Measurements from ENCODE around the gene TCF4. TPM values are rescaled to one million over a fixed set of nuclear protein-coding genes. Genes with fewer than 3 reads are reported as not detected.

Gene TCF4
- total RNA-seq, 1 experiment from 2014 or later: 261 TPM

DNA sequence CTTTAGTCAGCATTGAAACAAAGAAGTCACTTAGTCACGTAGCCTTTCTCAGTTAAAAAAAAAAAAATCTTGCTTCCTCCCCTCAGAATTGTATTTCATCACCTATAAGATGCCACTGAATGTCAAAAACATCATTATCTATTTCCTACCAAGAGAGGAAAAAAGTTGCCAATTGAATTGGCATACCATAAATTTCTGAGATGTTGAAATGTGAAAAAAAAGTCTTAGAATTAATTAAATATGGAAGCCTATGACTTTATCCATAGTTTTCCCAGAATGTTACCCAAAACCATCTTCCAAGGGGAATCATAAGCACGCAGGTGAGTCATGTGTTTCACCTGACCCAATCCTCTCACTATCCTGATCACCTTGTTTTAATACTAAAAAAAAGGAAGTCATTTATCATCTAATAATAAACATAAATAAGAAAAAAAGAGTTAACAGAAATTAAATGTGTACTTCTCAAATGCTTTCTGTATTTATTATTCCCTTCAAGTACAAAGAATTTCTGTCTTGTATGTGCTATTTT lies 205.7 kb downstream of the TCF4 start:
- Histone ChIP-seq H3K4me2 (ENCODE audit: low read depth, low read length, poor library complexity, severe bottlenecking) (no peak overlapping the region), H2AFZ (ENCODE audit: low read length) (no peak overlapping the region), H3K27ac (ENCODE audit: low read length) (0 out of 2 replicates have a peak overlapping the region, but pooled peaks have one; percentile 30), H4K20me1 (ENCODE audit: insufficient read depth, low read depth, low read length) (no peaks in the 10 kb centered on the region), H3K79me2 (ENCODE audit: low read length) (peaks cover 80% of the 10 kb centered on the region), H3K9me2 (replicated peaks; ENCODE audit: insufficient read depth, low read length) (no peaks in the 10 kb centered on the region), H3K9ac (ENCODE audit: low read length) (no peak overlapping the region), H3K4me1 (ENCODE audit: low read length) (peaks cover 5% of the 10 kb centered on the region; the same call in 1 of the 2 replicates), H3K36me3 (ENCODE audit: insufficient read depth, low read length) (peaks cover 9% of the 10 kb centered on the region), H3K4me3 (ENCODE audit: low read length) (no peak overlapping the region), H3K27me3 (ENCODE audit: low read length) (no peaks in the 10 kb centered on the region), H3K9me3 (ENCODE audit: low read length) (no peaks in the 10 kb centered on the region)
- no peak for DNase-seq

DNA sequence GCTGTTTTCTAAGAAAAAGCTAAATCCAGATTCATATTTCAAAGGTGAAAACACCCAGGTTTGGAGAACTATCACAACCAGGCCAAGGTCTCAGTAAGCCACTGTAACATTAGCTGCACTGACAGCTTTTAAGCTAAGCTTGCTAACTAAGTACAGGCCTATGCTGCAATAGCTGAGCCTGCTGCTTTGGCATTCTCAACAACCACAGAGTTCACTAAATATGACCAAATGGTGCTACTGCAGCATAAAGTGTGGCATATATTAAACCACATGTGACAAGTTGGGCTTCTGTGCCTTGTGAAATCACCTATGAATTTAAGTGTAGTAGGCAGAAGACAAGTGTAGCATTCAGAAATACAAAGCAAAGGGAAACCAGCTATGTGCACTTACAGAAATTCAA lies 206.7 kb downstream of the TCF4 start:
- no peak overlapping the region for H2AFZ ChIP-seq (ENCODE audit: low read length)
- peaks cover 8% of the 10 kb centered on the region for H3K36me3 ChIP-seq (ENCODE audit: insufficient read depth, low read length)
- peaks cover 5% of the 10 kb centered on the region; the same call in 1 of the 2 replicates for H3K4me1 ChIP-seq (ENCODE audit: low read length)
- no peak for DNase-seq
- H4K20me1 ChIP-seq (ENCODE audit: insufficient read depth, low read depth, low read length): no peaks in the 10 kb centered on the region
- no peak overlapping the region for H3K4me2 ChIP-seq (ENCODE audit: low read depth, low read length, poor library complexity, severe bottlenecking)
- H3K27ac ChIP-seq (ENCODE audit: low read length): no peak overlapping the region
- H3K27me3 ChIP-seq (ENCODE audit: low read length): no peaks in the 10 kb centered on the region
- no peak overlapping the region for H3K9ac ChIP-seq (ENCODE audit: low read length)
- H3K9me3 ChIP-seq (ENCODE audit: low read length): no peaks in the 10 kb centered on the region
- peaks cover 81% of the 10 kb centered on the region for H3K79me2 ChIP-seq (ENCODE audit: low read length)
- no peak overlapping the region for H3K4me3 ChIP-seq (ENCODE audit: low read length)
- no peaks in the 10 kb centered on the region for H3K9me2 ChIP-seq (replicated peaks; ENCODE audit: insufficient read depth, low read length)

DNA sequence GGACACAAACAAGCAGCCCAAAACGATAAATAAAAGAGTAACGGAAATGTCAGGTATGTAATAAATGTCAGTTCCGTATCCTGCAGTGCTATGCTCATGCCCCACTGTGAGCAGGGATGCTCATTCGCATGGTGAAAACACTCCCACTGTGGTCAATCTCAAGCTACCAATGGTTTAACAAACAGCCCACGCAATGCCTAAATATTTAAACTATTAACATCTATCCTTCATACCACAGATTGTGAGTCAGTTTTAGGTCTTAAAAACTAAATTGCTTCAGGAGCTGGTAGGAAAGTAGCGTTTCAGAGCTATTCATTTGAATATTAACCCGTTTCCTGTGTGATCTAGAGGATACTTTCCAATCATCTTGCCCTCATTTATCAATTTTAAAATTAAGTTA lies 207.4 kb downstream of the TCF4 start:
- Histone ChIP-seq H4K20me1 (ENCODE audit: insufficient read depth, low read depth, low read length) (no peaks in the 10 kb centered on the region), H3K9ac (ENCODE audit: low read length) (no peak overlapping the region), H3K4me1 (ENCODE audit: low read length) (peaks cover 5% of the 10 kb centered on the region; the same call in 1 of the 2 replicates), H2AFZ (ENCODE audit: low read length) (no peak overlapping the region), H3K4me2 (ENCODE audit: low read depth, low read length, poor library complexity, severe bottlenecking) (no peak overlapping the region), H3K27ac (ENCODE audit: low read length) (no peak overlapping the region), H3K9me2 (replicated peaks; ENCODE audit: insufficient read depth, low read length) (no peaks in the 10 kb centered on the region), H3K4me3 (ENCODE audit: low read length) (no peak overlapping the region), H3K9me3 (ENCODE audit: low read length) (no peaks in the 10 kb centered on the region), H3K79me2 (ENCODE audit: low read length) (peaks cover 80% of the 10 kb centered on the region), H3K27me3 (ENCODE audit: low read length) (no peaks in the 10 kb centered on the region), H3K36me3 (ENCODE audit: insufficient read depth, low read length) (peaks cover 7% of the 10 kb centered on the region)
- no peak for DNase-seq

DNA sequence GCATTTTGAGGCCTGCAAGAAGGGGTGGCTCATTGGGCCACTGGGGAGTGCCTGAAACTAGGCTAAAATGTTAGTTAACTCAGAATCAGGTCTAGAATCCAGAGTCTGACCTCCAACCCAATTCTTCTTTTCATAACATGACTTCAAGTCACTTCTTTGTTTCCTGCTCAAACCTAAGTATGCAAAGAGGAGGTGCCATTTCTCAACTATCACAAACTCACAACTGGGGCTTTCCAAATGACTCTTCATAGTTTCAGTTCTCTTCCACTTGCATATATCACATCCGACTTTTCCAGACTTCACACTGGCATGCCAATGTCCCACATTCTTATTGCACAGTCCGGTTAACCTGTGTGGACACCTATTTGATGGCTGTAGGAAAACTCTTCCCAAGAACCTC lies 211.6 kb downstream of the TCF4 start:
- no peak overlapping the region for H2AFZ ChIP-seq (ENCODE audit: low read length)

DNA sequence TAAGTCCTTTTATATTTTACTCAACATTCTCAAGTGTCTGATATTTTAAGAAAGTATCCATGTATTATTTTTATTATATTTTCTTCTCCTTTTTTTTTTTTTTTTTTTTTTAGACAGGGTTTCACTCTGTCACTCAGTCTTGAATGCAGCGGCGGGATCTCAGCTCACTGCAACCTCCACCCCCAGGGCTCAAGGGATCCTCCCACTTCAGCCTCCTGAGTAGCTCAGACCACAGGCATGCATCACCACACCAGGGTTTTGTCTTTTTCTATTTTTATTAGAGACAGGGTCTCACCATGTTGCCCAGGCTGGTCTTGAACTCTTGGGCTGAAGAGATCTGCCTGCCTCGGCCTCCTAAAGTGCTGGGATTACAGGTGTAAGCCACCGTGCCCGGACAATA lies 212.1 kb downstream of the TCF4 start:
- Histone ChIP-seq H3K9me3 (ENCODE audit: low read length) (no peaks in the 10 kb centered on the region), H3K4me3 (ENCODE audit: low read length) (no peak overlapping the region), H3K27ac (ENCODE audit: low read length) (no peak overlapping the region), H3K4me1 (ENCODE audit: low read length) (peaks cover 4% of the 10 kb centered on the region; the same call in 1 of the 2 replicates), H3K4me2 (ENCODE audit: low read depth, low read length, poor library complexity, severe bottlenecking) (no peak overlapping the region), H3K9ac (ENCODE audit: low read length) (no peak overlapping the region), H3K9me2 (replicated peaks; ENCODE audit: insufficient read depth, low read length) (no peaks in the 10 kb centered on the region), H3K79me2 (ENCODE audit: low read length) (peaks cover 64% of the 10 kb centered on the region), H2AFZ (ENCODE audit: low read length) (no peak overlapping the region), H3K27me3 (ENCODE audit: low read length) (no peaks in the 10 kb centered on the region), H4K20me1 (ENCODE audit: insufficient read depth, low read depth, low read length) (no peaks in the 10 kb centered on the region), H3K36me3 (ENCODE audit: insufficient read depth, low read length) (no peaks in the 10 kb centered on the region)
- DNase-seq: no peak

More for the DNA sequence above, 211.6 kb downstream of the TCF4 start:
- no peak overlapping the region for H3K9ac ChIP-seq (ENCODE audit: low read length)
- no peaks in the 10 kb centered on the region for H3K9me2 ChIP-seq (replicated peaks; ENCODE audit: insufficient read depth, low read length)
- H4K20me1 ChIP-seq (ENCODE audit: insufficient read depth, low read depth, low read length): no peaks in the 10 kb centered on the region
- DNase-seq: no peak
- H3K27me3 ChIP-seq (ENCODE audit: low read length): no peaks in the 10 kb centered on the region
- H3K4me2 ChIP-seq (ENCODE audit: low read depth, low read length, poor library complexity, severe bottlenecking): no peak overlapping the region
- H3K27ac ChIP-seq (ENCODE audit: low read length): no peak overlapping the region
- H3K36me3 ChIP-seq (ENCODE audit: insufficient read depth, low read length): no peaks in the 10 kb centered on the region
- no peaks in the 10 kb centered on the region; the same call in 1 of the 2 replicates for H3K4me1 ChIP-seq (ENCODE audit: low read length)
- H3K79me2 ChIP-seq (ENCODE audit: low read length): peaks cover 63% of the 10 kb centered on the region
- no peaks in the 10 kb centered on the region for H3K9me3 ChIP-seq (ENCODE audit: low read length)
- no peak overlapping the region for H3K4me3 ChIP-seq (ENCODE audit: low read length)

DNA sequence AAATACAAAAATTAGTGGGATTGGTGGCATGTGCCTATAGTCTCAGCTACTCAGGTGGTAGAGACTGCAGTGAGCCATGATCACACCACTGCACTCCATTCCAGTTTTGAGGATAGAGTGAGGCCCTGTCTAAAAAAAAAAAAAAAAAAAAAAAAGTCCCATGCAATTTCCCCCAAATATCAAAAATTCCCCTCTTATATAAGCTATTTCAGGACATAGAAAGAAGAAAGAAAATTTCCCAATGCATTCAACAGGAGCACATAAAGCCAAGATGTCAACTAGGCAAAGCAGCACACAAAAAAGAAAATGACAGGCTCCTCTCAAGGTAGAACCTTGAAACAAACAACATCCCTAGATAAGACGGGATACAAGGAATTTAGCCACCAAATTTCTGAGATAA lies 213.3 kb downstream of the TCF4 start:
- no peaks in the 10 kb centered on the region for H3K36me3 ChIP-seq (ENCODE audit: insufficient read depth, low read length)
- no peaks in the 10 kb centered on the region for H3K27me3 ChIP-seq (ENCODE audit: low read length)
- no peak overlapping the region for H3K9ac ChIP-seq (ENCODE audit: low read length)
- H3K9me3 ChIP-seq (ENCODE audit: low read length): no peaks in the 10 kb centered on the region
- peaks cover 68% of the 10 kb centered on the region for H3K79me2 ChIP-seq (ENCODE audit: low read length)
- H3K4me1 ChIP-seq (ENCODE audit: low read length): peaks cover 7% of the 10 kb centered on the region
- no peak overlapping the region for H3K4me2 ChIP-seq (ENCODE audit: low read depth, low read length, poor library complexity, severe bottlenecking)
- no peak overlapping the region for H3K4me3 ChIP-seq (ENCODE audit: low read length)
- no peak for DNase-seq
- no peaks in the 10 kb centered on the region for H3K9me2 ChIP-seq (replicated peaks; ENCODE audit: insufficient read depth, low read length)
- no peak overlapping the region for H3K27ac ChIP-seq (ENCODE audit: low read length)
- no peak overlapping the region for H2AFZ ChIP-seq (ENCODE audit: low read length)
- H4K20me1 ChIP-seq (ENCODE audit: insufficient read depth, low read depth, low read length): no peaks in the 10 kb centered on the region

DNA sequence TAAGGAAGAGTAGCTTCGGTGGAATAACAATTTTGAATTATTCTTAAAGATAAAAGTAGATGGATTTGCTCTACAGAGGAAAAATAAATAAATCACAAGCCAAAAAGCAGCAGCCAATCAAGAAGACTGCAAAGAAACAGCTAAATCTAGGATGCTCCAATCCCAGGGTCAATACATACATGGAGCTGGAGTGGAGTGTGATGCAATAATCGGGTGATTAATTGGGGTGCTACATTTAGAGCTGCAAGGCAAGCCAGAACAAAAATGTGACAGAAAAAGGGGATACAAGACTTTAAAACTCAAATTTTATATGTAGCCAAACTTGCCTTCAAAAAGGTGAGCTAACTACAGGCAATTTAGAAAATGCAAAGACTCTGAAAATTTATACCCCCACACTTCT lies 215.8 kb downstream of the TCF4 start:
- no peaks in the 10 kb centered on the region for H3K27me3 ChIP-seq (ENCODE audit: low read length)
- H3K4me3 ChIP-seq (ENCODE audit: low read length): no peak overlapping the region
- no peak for DNase-seq
- H3K4me1 ChIP-seq (ENCODE audit: low read length): peaks cover 18% of the 10 kb centered on the region
- H3K36me3 ChIP-seq (ENCODE audit: insufficient read depth, low read length): no peaks in the 10 kb centered on the region
- no peak overlapping the region for H3K27ac ChIP-seq (ENCODE audit: low read length)
- H3K4me2 ChIP-seq (ENCODE audit: low read depth, low read length, poor library complexity, severe bottlenecking): no peak overlapping the region
- H3K9ac ChIP-seq (ENCODE audit: low read length): no peak overlapping the region
- H4K20me1 ChIP-seq (ENCODE audit: insufficient read depth, low read depth, low read length): no peaks in the 10 kb centered on the region
- peaks cover 65% of the 10 kb centered on the region for H3K79me2 ChIP-seq (ENCODE audit: low read length)
- no peaks in the 10 kb centered on the region for H3K9me2 ChIP-seq (replicated peaks; ENCODE audit: insufficient read depth, low read length)
- H3K9me3 ChIP-seq (ENCODE audit: low read length): no peaks in the 10 kb centered on the region
- no peak overlapping the region for H2AFZ ChIP-seq (ENCODE audit: low read length)

DNA sequence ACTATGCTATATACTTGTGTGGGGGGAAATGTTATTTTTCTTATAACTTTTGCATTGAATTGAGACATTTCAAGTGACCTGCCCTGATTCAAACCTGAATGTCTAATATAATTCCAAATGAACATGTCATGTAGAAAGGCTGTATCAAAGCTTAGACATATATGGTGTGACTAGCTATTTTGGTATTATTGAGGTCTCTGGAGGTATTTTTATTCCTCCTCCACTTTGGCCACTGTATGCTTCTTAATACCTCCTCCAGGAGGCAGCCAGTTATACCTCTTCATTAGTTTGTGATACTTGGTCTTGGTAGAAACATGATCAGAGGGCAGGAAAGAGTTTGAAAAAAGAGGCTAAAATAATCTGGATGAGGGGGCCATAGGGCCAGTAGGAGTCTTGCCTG lies 217.1 kb downstream of the TCF4 start:
- no peak overlapping the region for H2AFZ ChIP-seq (ENCODE audit: low read length)
- H3K9ac ChIP-seq (ENCODE audit: low read length): no peak overlapping the region
- H3K27me3 ChIP-seq (ENCODE audit: low read length): no peaks in the 10 kb centered on the region
- peaks cover 66% of the 10 kb centered on the region for H3K79me2 ChIP-seq (ENCODE audit: low read length)
- H3K36me3 ChIP-seq (ENCODE audit: insufficient read depth, low read length): no peaks in the 10 kb centered on the region
- DNase-seq: no peak
- peaks cover 30% of the 10 kb centered on the region for H3K4me1 ChIP-seq (ENCODE audit: low read length)
- no peaks in the 10 kb centered on the region for H3K9me2 ChIP-seq (replicated peaks; ENCODE audit: insufficient read depth, low read length)
- no peaks in the 10 kb centered on the region for H3K9me3 ChIP-seq (ENCODE audit: low read length)
- no peak overlapping the region for H3K27ac ChIP-seq (ENCODE audit: low read length)
- H3K4me3 ChIP-seq (ENCODE audit: low read length): no peak overlapping the region
- no peak overlapping the region for H3K4me2 ChIP-seq (ENCODE audit: low read depth, low read length, poor library complexity, severe bottlenecking)
- H4K20me1 ChIP-seq (ENCODE audit: insufficient read depth, low read depth, low read length): no peaks in the 10 kb centered on the region
